HG03558 (cell line): Measurements from ENCODE around the gene EXOC2.
"Not testable (repeated sequence)": the region's sequence is repeated elsewhere in the genome, so short reads cannot be mapped to it uniquely, and the experiment has no call there.

Experiments used
- ATAC-seq: cut with Tn5 transposase; IDR thresholded peaks from one replicate; pipeline ENCODE4 v1.9.1; 2021; ENCODE audit warnings: moderate number of reproducible peaks; ENCODE audit not compliant: unreplicated experiment; ENCODE audit errors: extremely low read depth

EXOC2 gene

GRCh38 chr6:683742-684440, 9.0 kb downstream of the EXOC2 start:
- ATAC-seq = no peak

GRCh38 chr6:680666-681340, 12.1 kb downstream of the EXOC2 start:
- no peak for ATAC-seq

GRCh38 chr6:680251-680650, 12.7 kb downstream of the EXOC2 start:
- ATAC-seq = no peak

GRCh38 chr6:679282-679681, 13.7 kb downstream of the EXOC2 start:
- ATAC-seq = no peak

- no peak for ATAC-seq
Observed at GRCh38 chr6:678520-678919, 14.4 kb downstream of the EXOC2 start.

GRCh38 chr6:677919-678318, 15.0 kb downstream of the EXOC2 start:
- no peak for ATAC-seq

- no peak for ATAC-seq
Observed at GRCh38 chr6:674956-675355, 18.0 kb downstream of the EXOC2 start.

- ATAC-seq = no peak
Observed at GRCh38 chr6:674406-674805, 18.5 kb downstream of the EXOC2 start.

GRCh38 chr6:667253-667927, 25.5 kb downstream of the EXOC2 start:
- no peak for ATAC-seq

GRCh38 chr6:665403-666267, 27.3 kb downstream of the EXOC2 start:
- no peak for ATAC-seq

GRCh38 chr6:663788-664187, 29.2 kb downstream of the EXOC2 start:
- not testable (repeated sequence) for ATAC-seq

- no peak for ATAC-seq
Observed at GRCh38 chr6:659716-660581, 33.0 kb downstream of the EXOC2 start.

GRCh38 chr6:658244-658643, 34.7 kb downstream of the EXOC2 start:
- no peak for ATAC-seq

- no peak for ATAC-seq
Observed at GRCh38 chr6:657743-658142, 35.2 kb downstream of the EXOC2 start.

GRCh38 chr6:656460-657252, 36.3 kb downstream of the EXOC2 start, which contains the start of gene HUS1B:
HUS1B (minus strand) TSS chr6:657100; CDS start chr6:656944, 156 bp downstream.
- no peak for ATAC-seq

- no peak for ATAC-seq
Observed at GRCh38 chr6:654136-654535, 38.8 kb downstream of the EXOC2 start.

- no peak for ATAC-seq
Observed at GRCh38 chr6:652865-653264, 40.1 kb downstream of the EXOC2 start.

GRCh38 chr6:650098-650497, 42.8 kb downstream of the EXOC2 start:
- ATAC-seq = no peak

GRCh38 chr6:642805-643204, 50.1 kb downstream of the EXOC2 start:
- no peak for ATAC-seq
